Stimulated activated naive CD8-positive, alpha-beta T cell treated with anti-CD3 and anti-CD28 coated beads, Interleukin-15, amount 100 ng/mL, for 72 hours (primary cell): Measurements from ENCODE around the gene NIT2.
"Not testable (repeated sequence)": the region's sequence is repeated elsewhere in the genome, so short reads cannot be mapped to it uniquely, and the experiment has no call there.

Source experiments
- ATAC-seq: fragments of 150-1000 bp; cut with Tn5 transposase; 2 replicates; pipeline ENCODE4 v1.10.0; 2021; ENCODE audit warnings: mild to moderate bottlenecking, moderate library complexity
- DNase-seq, 2 donors: peaks; one replicate each; pipeline ENCODE4 v3.0.0; 2021 to 2022
- H3K27ac Mint-ChIP-seq, 2 donors: one replicate each; pipeline ENCODE4 v1.8.0; 2022; ENCODE audit warnings: mild to moderate bottlenecking in 2 of 2, mixed read lengths in 2 of 2, moderate library complexity in 2 of 2
- H3K27me3 Mint-ChIP-seq: one replicate; pipeline ENCODE4 v1.8.0; 2022; ENCODE audit warnings: mixed read lengths
- H3K4me1 Mint-ChIP-seq: one replicate; pipeline ENCODE4 v1.8.0; 2022; ENCODE audit warnings: mild to moderate bottlenecking, mixed read lengths
- H3K4me3 Mint-ChIP-seq, 2 donors: one replicate each; pipeline ENCODE4 v1.8.0; 2022; ENCODE audit warnings: mild to moderate bottlenecking in 2 of 2, mixed read lengths in 2 of 2, moderate library complexity in 1 of 2
- H3K9me3 Mint-ChIP-seq, 2 donors: one replicate each; pipeline ENCODE4 v1.8.0; 2022; ENCODE audit warnings: mixed read lengths in 2 of 2

NIT2 gene

DNA sequence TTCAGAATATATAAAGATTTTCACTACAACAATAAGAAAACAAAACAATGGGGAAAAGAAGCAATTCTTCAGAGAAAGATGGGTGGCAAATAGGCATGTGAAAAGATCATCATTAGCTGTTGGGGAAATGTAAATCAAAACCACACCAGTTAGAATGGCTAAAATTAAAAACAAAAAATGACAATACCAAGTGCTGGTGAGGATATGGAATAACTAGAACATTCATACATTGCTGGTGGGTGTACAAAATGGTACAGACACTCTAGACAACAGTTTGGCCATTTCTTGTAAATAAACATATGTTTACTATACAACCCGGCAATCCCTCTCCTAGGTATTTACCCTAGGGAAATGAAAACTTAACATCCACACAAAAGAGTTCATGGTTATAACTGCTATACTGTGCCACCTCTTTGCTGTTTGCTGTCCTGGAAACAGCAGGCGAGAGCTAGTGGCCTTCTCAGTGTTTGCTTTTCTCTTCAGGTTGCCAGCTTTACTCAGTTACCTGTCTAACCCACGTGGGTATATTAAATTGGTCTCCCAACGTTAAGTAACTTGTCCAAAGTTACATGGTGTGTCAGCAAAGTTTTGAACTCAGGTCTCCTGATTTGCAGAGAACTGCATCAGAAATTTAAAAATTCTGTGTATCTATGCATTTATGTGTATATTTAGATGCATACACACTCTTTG, 4.6 kb upstream of the NIT2 start:
- no peak overlapping the region for H3K4me3 Mint-ChIP-seq
- no peaks in the 10 kb centered on the region for H3K27me3 Mint-ChIP-seq
- no peak overlapping the region for H3K27ac Mint-ChIP-seq
- H3K9me3 Mint-ChIP-seq, result peaks cover 0 to 9% of the 10 kb centered on the region in 2 donors
- DNase-seq (no peak), ATAC-seq (no peak)
- H3K4me1 Mint-ChIP-seq, result peaks cover 6% of the 10 kb centered on the region

DNA sequence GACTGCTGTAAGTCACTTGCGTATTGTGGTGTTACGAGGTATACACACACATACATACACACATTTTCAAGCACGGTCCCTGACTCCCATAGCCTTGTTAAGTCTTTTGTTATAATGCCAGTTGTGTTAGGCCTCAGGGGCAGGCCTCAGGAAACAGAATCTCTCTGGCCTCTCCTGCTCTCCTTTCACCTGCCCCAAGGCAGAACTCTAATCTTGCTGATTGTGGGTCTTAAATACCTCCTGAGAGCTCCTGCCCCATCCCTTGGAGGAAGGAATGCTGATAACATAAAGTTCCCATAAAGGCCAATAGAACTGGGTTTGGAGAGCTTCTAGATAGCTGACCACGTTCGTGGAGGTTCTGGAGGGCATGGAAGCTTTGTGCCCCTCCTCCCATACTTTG, 3.9 kb upstream of the NIT2 start:
- no peak for ATAC-seq

DNA sequence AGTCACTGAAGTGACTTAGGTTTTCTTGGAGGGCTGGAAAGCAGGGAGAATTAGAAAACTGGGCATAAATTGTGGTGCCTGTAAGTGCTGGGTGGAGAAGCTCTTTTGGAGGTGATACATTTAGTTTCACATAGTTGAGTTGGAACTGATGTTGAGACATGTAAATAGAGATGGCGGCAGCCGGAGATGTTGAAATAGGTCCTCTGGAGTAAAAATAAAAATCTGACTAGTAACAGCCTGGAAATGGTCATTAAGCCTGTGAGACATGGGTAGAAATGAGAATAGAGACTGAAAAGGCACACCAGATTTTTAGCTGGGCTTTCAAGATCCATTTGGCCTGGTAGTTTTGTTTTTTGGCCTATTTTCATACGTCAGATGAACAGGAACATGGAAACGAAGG, 2.9 kb upstream of the NIT2 start:
- H3K4me3 Mint-ChIP-seq, result no peak overlapping the region
- peaks cover 0 to 9% of the 10 kb centered on the region in 2 donors for H3K9me3 Mint-ChIP-seq
- no peak overlapping the region for H3K27ac Mint-ChIP-seq
- no peaks in the 10 kb centered on the region for H3K27me3 Mint-ChIP-seq
- H3K4me1 Mint-ChIP-seq, result peaks cover 21% of the 10 kb centered on the region
- ATAC-seq (no peak), DNase-seq (no peak)

More for the DNA sequence above, 3.9 kb upstream of the NIT2 start:
- H3K9me3 Mint-ChIP-seq, result peaks cover 0 to 9% of the 10 kb centered on the region in 2 donors
- DNase-seq, result no peak
- H3K4me3 Mint-ChIP-seq, result no peak overlapping the region
- H3K27ac Mint-ChIP-seq, result no peak overlapping the region
- peaks cover 13% of the 10 kb centered on the region for H3K4me1 Mint-ChIP-seq
- H3K27me3 Mint-ChIP-seq, result no peaks in the 10 kb centered on the region

DNA sequence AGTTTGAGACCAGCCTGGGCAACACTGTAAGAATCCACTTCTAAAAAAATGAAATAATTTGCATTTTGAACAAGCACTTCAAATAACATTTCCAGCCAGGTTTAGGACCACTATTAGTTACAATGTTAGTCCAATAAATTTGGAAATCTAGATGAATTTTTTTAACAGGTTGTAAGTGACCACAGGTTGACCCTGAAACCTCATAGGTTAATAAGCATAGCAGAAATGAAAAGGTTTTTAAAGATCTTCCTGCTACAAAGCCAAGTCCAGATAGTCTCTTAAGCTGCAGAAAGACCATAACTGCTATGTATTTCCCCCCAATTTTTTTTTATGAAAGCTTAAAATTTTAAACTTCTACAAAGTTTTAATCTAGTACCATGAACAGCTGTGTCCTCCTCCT, 1.5 kb upstream of the NIT2 start:
- ATAC-seq, result no peak
- Mint-ChIP-seq H3K27ac (no peak overlapping the region), H3K9me3 (no peaks in the 10 kb centered on the region), H3K27me3 (no peaks in the 10 kb centered on the region), H3K4me1 (peaks cover 23% of the 10 kb centered on the region), H3K4me3 (no peak overlapping the region)
- no peak for DNase-seq

- ATAC-seq (peak; percentile 50), DNase-seq (no peak)
- Mint-ChIP-seq H3K27ac (peak overlapping the region in 1 of 2 donors; percentile 11), H3K27me3 (no peaks in the 10 kb centered on the region), H3K4me1 (peaks cover 28% of the 10 kb centered on the region), H3K9me3 (no peaks in the 10 kb centered on the region), H3K4me3 (peak overlapping the region; percentile 75 to 82)
Measured at GRCh38 chr3:100333970-100334487, 528 bp upstream of the NIT2 start.

GRCh38 chr3:100335434-100335833, 877 bp downstream of the NIT2 start:
- H3K4me1 Mint-ChIP-seq, result peaks cover 28% of the 10 kb centered on the region
- DNase-seq, result peak in 1 of 2 donors; percentile 14
- ATAC-seq, result peak; percentile 31
- H3K27me3 Mint-ChIP-seq, result no peaks in the 10 kb centered on the region
- peak overlapping the region; percentile 96 to 99 for H3K4me3 Mint-ChIP-seq
- H3K27ac Mint-ChIP-seq, result peak overlapping the region; percentile 96 to 99
- no peaks in the 10 kb centered on the region for H3K9me3 Mint-ChIP-seq

DNA sequence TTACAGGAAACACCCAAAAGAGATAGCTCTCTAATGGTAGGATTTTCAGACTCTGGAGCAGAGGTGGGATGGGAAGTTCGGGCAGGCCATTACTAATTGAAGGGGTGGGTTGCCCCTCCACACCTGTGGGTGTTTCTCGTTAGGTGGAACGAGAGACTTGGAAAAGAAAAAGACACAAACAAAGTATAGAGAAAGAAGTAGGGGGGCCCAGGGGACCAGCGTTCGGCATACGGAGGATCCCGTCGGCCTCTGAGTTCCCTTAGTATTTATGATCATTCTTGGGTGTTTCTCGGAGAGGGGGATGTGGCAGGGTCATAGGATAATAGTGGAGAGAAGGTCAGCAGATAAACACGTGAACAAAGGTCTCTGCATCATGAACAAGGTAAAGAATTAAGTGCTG, 1.7 kb downstream of the NIT2 start:
- not testable (repeated sequence) for H3K9me3 Mint-ChIP-seq, H3K27ac Mint-ChIP-seq, DNase-seq, ATAC-seq, H3K27me3 Mint-ChIP-seq
- H3K4me1 Mint-ChIP-seq, result peaks cover 28% of the 10 kb centered on the region
- H3K4me3 Mint-ChIP-seq, result peak overlapping the region in 1 of 2 donors; percentile 99

GRCh38 chr3:100338911-100339310, 4.4 kb downstream of the NIT2 start:
- no peak for DNase-seq
- no peaks in the 10 kb centered on the region for H3K9me3 Mint-ChIP-seq
- ATAC-seq, result no peak
- peaks cover 32% of the 10 kb centered on the region for H3K4me1 Mint-ChIP-seq
- peak overlapping the region in 1 of 2 donors; percentile 77 for H3K27ac Mint-ChIP-seq
- no peak overlapping the region for H3K4me3 Mint-ChIP-seq
- H3K27me3 Mint-ChIP-seq, result no peaks in the 10 kb centered on the region

- Mint-ChIP-seq H3K9me3 (no peaks in the 10 kb centered on the region), H3K4me1 (peaks cover 29% of the 10 kb centered on the region), H3K4me3 (no peak overlapping the region), H3K27ac (no peak overlapping the region), H3K27me3 (no peaks in the 10 kb centered on the region)
- DNase-seq, result no peak
- ATAC-seq, result no peak
Measured at GRCh38 chr3:100339786-100340185, 5.2 kb downstream of the NIT2 start.

GRCh38 chr3:100340527-100340926, 6.0 kb downstream of the NIT2 start:
- DNase-seq (no peak), ATAC-seq (no peak)
- H3K4me1 Mint-ChIP-seq, result peaks cover 23% of the 10 kb centered on the region
- H3K4me3 Mint-ChIP-seq, result no peak overlapping the region
- no peak overlapping the region for H3K27ac Mint-ChIP-seq
- no peaks in the 10 kb centered on the region for H3K27me3 Mint-ChIP-seq
- H3K9me3 Mint-ChIP-seq, result no peaks in the 10 kb centered on the region

- H3K9me3 Mint-ChIP-seq, result no peaks in the 10 kb centered on the region
- ATAC-seq (no peak), DNase-seq (no peak)
- no peaks in the 10 kb centered on the region for H3K4me1 Mint-ChIP-seq
- H3K4me3 Mint-ChIP-seq, result no peak overlapping the region
- no peaks in the 10 kb centered on the region for H3K27me3 Mint-ChIP-seq
- peak overlapping the region in 1 of 2 donors; percentile 27 for H3K27ac Mint-ChIP-seq
Measured at GRCh38 chr3:100348727-100349126, 14.2 kb downstream of the NIT2 start.

DNA sequence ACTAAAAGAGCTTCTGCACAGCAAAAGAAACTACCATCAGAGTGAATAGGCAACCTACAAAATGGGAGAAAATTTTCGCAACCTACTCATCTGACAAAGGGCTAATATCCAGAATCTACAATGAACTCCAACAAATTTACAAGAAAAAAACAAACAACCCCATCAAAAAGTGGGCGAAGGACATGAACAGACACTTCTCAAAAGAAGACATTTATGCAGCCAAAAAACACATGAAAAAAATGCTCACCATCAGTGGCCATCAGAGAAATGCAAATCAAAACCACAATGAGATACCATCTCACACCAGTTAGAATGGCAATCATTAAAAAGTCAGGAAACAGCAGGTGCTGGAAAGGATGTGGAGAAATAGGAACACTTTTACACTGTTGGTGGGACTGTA, 17.2 kb downstream of the NIT2 start:
- ATAC-seq, H3K9me3 Mint-ChIP-seq, H3K4me1 Mint-ChIP-seq, DNase-seq, H3K27ac Mint-ChIP-seq, H3K27me3 Mint-ChIP-seq, H3K4me3 Mint-ChIP-seq: not testable (repeated sequence)

DNA sequence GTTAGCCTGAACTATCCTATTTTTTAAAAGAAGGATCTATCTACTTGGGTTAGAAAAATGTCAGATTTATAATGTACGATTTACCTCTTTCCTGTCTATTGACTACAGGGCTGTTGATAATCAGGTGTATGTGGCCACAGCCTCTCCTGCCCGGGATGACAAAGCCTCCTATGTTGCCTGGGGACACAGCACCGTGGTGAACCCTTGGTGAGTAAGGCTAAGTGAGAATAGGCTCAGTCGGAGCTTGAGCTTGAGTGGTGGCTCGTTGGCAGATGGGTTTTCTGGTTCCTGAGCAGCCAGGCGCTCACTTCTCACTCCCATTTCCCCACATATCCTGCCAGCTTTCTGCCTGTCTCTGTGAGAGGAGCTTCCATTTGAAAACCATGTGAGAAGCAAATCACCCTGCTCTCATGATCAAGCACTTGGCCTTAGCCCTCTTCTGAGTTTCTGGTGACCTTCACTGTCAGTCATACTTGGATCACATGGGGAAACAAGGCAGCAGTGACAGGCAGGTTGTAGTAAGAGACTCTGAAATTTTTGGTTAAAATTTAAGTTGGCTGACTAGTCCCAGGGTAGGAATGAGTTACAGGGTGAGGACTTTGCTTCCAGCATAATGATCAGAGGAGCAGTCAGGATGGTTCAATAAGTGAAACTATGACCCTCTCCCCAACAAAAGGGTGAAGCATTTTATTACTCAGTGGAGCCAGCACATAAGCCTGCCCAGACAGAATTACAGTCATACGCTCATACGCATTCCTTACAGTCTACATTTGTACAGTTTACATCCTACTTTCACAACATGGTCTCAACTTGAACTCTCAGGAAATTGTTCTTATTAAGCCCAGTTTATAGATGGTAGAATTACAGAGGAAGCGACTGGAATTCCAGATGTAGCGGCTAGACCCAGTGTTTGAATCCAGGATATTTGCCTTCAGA, 18.0 kb downstream of the NIT2 start:
- ATAC-seq (no peak), DNase-seq (no peak)
- no peaks in the 10 kb centered on the region for H3K4me1 Mint-ChIP-seq
- H3K9me3 Mint-ChIP-seq, result no peaks in the 10 kb centered on the region
- H3K27ac Mint-ChIP-seq, result no peak overlapping the region
- H3K27me3 Mint-ChIP-seq, result no peaks in the 10 kb centered on the region
- H3K4me3 Mint-ChIP-seq, result no peak overlapping the region

DNA sequence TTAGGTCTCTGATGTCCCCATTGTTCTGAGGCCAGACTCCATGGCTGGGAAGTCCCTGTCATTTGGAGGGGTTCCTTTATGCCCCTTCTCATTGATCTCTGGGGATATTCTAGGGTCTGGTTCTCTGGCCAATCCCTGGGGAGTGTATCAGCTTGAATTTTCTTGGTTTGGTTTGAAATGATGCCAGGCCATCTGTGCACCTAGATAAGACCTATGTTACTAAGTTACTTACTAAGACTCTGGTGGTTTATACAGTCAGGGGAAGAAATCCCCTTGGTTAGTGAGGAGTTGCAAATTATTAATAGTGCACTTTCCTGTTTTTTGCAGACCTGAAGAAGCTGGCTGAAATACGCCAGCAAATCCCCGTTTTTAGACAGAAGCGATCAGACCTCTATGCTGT, 20.3 kb downstream of the NIT2 start:
- Mint-ChIP-seq H3K27me3 (no peaks in the 10 kb centered on the region), H3K9me3 (no peaks in the 10 kb centered on the region), H3K4me1 (no peaks in the 10 kb centered on the region), H3K27ac (no peak overlapping the region), H3K4me3 (no peak overlapping the region)
- DNase-seq (no peak), ATAC-seq (no peak)

DNA sequence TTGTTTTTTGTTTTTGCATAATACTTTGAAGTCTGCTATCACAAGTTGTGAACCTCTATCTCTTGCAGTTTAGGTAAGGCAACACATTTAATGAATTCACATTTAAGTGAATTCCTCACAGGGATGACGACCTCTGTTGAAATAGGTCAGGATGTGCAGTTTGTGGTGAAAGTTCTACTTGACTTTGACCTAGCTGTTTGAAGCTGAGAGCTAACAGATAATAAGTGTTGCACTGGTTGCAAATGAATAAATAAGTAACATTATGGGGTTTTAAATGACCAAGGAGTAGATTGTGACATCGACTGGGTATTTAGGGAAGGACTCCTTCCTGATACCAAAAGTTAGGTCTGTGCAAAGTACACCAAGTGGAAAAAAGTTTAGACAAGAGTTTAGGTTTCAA, 23.9 kb downstream of the NIT2 start:
- no peak for ATAC-seq
- H3K27ac Mint-ChIP-seq, result peak overlapping the region in 1 of 2 donors; percentile 37
- H3K4me1 Mint-ChIP-seq, result no peaks in the 10 kb centered on the region
- H3K4me3 Mint-ChIP-seq, result no peak overlapping the region
- peaks cover 0 to 5% of the 10 kb centered on the region in 2 donors for H3K9me3 Mint-ChIP-seq
- no peaks in the 10 kb centered on the region for H3K27me3 Mint-ChIP-seq
- DNase-seq, result no peak

DNA sequence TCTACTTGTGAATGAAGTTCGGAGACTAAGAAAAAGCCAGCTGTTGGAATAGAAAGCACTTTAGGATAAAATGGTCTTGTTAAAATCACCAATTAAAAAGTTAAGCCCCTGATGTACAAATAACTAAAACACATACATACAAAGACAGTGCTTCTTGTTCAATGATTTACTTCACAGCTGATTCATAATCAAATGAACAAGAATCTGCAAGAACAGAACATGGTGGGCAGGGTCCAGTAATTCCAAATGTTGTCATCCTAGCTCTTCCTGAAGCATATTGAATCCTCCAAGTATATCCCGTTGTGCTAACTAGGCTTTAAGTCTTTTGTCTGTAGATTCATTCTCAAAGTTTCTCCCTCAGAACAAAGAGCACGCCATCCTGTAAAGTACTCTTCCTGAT, 24.5 kb downstream of the NIT2 start:
- H3K9me3 Mint-ChIP-seq, result peaks cover 0 to 5% of the 10 kb centered on the region in 2 donors
- ATAC-seq (no peak), DNase-seq (no peak)
- no peak overlapping the region for H3K27ac Mint-ChIP-seq
- no peak overlapping the region for H3K4me3 Mint-ChIP-seq
- no peaks in the 10 kb centered on the region for H3K4me1 Mint-ChIP-seq
- H3K27me3 Mint-ChIP-seq, result no peaks in the 10 kb centered on the region
